SK-N-SH (cell line): Measurements from ENCODE around the gene OR1I1. TPM values are rescaled to one million over a fixed set of nuclear protein-coding genes. Genes with fewer than 3 reads are reported as not detected.

ENCODE experiments used
- CTCF ChIA-PET: fragments of 300-600, 350-600 bp; formaldehyde crosslinking; extraction: SDS; loops from one replicate; lab custom pipeline; 2021; lab: Yijun Ruan, JAX
- POLR2A ChIA-PET: fragments of 350-600 bp; sonication (Branson Sonifier 250); formaldehyde crosslinking; extraction: SDS; loops from one replicate; lab custom pipeline; 2020; ENCODE audit warnings: antibody characterized with exemption, inconsistent platforms; lab: Yijun Ruan, JAX
- DNase-seq: peaks from one replicate; pipeline ENCODE4 v3.0.0; 2012
- H2AFZ ChIP-seq: fragments of 200-600 bp; sonication (generic); 2 replicates; pipeline ENCODE4 v1.8.1; 2016; ENCODE audit warnings: antibody characterized with exemption, mild to moderate bottlenecking, low read depth
- H3F3A ChIP-seq: fragments of 200-600 bp; sonication (generic); replicated peaks from 2 replicates; pipeline ENCODE3; 2016; ENCODE audit warnings: antibody characterized with exemption, mild to moderate bottlenecking; ENCODE audit not compliant: insufficient read depth
- H3K27ac ChIP-seq, 2 experiments: fragments of 200-500 bp in 1 of 2; fragments of 200-600 bp in 1 of 2; sonication (Bioruptor generic) in 1 of 2; sonication (generic), shearing (Covaris generic) in 1 of 2; 2 replicates each; pipeline versions ENCODE4 v1.5.1 to v1.6.1; 2014 to 2016; ENCODE audit warnings: low read depth in 2 of 2, inconsistent platforms in 1 of 2, low read length in 1 of 2, mild to moderate bottlenecking in 1 of 2, mixed read lengths in 1 of 2
- H3K27me3 ChIP-seq: fragments of 200-600 bp; sonication (generic), shearing (Covaris generic); 2 replicates; pipeline ENCODE4 v1.6.1; 2016; ENCODE audit warnings: mixed run types; ENCODE audit not compliant: insufficient read depth
- H3K36me3 ChIP-seq, 2 experiments: fragments of 200-500 bp in 1 of 2; fragments of 200-600 bp in 1 of 2; sonication (Bioruptor generic) in 1 of 2; sonication (generic) in 1 of 2; replicated peaks in 1 of 2; 2 replicates each; pipeline versions ENCODE3 to v1.5.1; 2014 to 2016; ENCODE audit warnings: low read length in 1 of 2, mild to moderate bottlenecking in 1 of 2; ENCODE audit not compliant: insufficient read depth in 2 of 2, control insufficient read depth in 1 of 2
- H3K4me1 ChIP-seq, 2 experiments: fragments of 200-500 bp in 1 of 2; fragments of 200-600 bp in 1 of 2; sonication (Bioruptor generic) in 1 of 2; sonication (generic), shearing (Covaris generic) in 1 of 2; 2 replicates each; pipeline versions ENCODE4 v1.5.1 to v1.6.1; 2014 to 2016; ENCODE audit warnings: low read depth in 1 of 2, low read length in 1 of 2, mixed run types in 1 of 2; ENCODE audit not compliant: insufficient read depth in 2 of 2, control insufficient read depth in 1 of 2
- H3K4me2 ChIP-seq: fragments of 200-600 bp; sonication (generic), shearing (Covaris generic); 2 replicates; pipeline ENCODE4 v1.6.1; 2017; ENCODE audit warnings: mixed run types
- H3K4me3 ChIP-seq, 2 experiments: fragments of 200-500 bp in 1 of 2; fragments of 200-600 bp in 1 of 2; sonication (Bioruptor generic) in 1 of 2; sonication (generic), shearing (Covaris generic) in 1 of 2; 2 replicates each; pipeline versions ENCODE4 v1.5.1 to v1.8.1; 2014 to 2016; ENCODE audit warnings: low read depth in 2 of 2, inconsistent platforms in 1 of 2, low read length in 1 of 2, mild to moderate bottlenecking in 1 of 2, mixed read lengths in 1 of 2, moderate library complexity in 1 of 2
- H3K79me2 ChIP-seq: fragments of 200-600 bp; sonication (generic); 2 replicates; pipeline ENCODE4 v1.8.1; 2017; ENCODE audit warnings: mild to moderate bottlenecking; ENCODE audit not compliant: insufficient read depth
- H3K9ac ChIP-seq: fragments of 200-600 bp; sonication (generic); 2 replicates; pipeline ENCODE4 v1.6.1; 2017; ENCODE audit warnings: mixed run types
- H3K9me2 ChIP-seq: fragments of 200-600 bp; sonication (generic); 2 replicates; pipeline ENCODE4 v1.6.1; 2017; ENCODE audit warnings: mixed run types
- H3K9me3 ChIP-seq: fragments of 200-600 bp; sonication (generic); 2 replicates; pipeline ENCODE4 v1.6.1; 2017; ENCODE audit warnings: mixed run types, mild to moderate bottlenecking, moderate library complexity
- H4K20me1 ChIP-seq: fragments of 200-600 bp; sonication (generic); 2 replicates; pipeline ENCODE4 v1.6.1; 2017; ENCODE audit warnings: mild to moderate bottlenecking, mixed run types; ENCODE audit not compliant: insufficient read depth
- CHD2 ChIP-seq: fragments of 150-350 bp; IDR thresholded peaks from 2 replicates; pipeline ENCODE4 v1.6.1; 2018; ENCODE audit warnings: low read length; ENCODE audit not compliant: partially characterized antibody
- ELF1 ChIP-seq: IDR thresholded peaks from 2 replicates; pipeline ENCODE4 v1.4.0; 2012
- FOXJ3 ChIP-seq: sonication (generic); formaldehyde crosslinking; IDR thresholded peaks from 2 replicates; pipeline ENCODE4 v1.5.1; 2020; ENCODE audit warnings: mild to moderate bottlenecking, missing genetic modification reagents
- GABPA ChIP-seq: IDR thresholded peaks from 2 replicates; pipeline ENCODE4 v1.4.0; 2012; ENCODE audit warnings: low read depth, mild to moderate bottlenecking
- GATA2 ChIP-seq: sonication (generic); formaldehyde crosslinking; IDR thresholded peaks from 2 replicates; pipeline ENCODE4 v1.5.0; 2020; ENCODE audit warnings: mild to moderate bottlenecking, missing genetic modification reagents
- JUND ChIP-seq: IDR thresholded peaks from 2 replicates; pipeline ENCODE4 v1.4.0; 2012
- MXI1 ChIP-seq: IDR thresholded peaks from 2 replicates; pipeline ENCODE4 v1.6.1; 2012; ENCODE audit warnings: mild to moderate bottlenecking, low read depth, low read length, improper control_type of control experiment
- NFIC ChIP-seq: IDR thresholded peaks from 2 replicates; pipeline ENCODE4 v1.4.0; 2012; ENCODE audit warnings: borderline replicate concordance
- NRF1 ChIP-seq: IDR thresholded peaks from 2 replicates; pipeline ENCODE4 v1.6.1; 2012; ENCODE audit warnings: low read depth, mild to moderate bottlenecking, low read length
- RCOR1 ChIP-seq: fragments of 150-350 bp; IDR thresholded peaks from 2 replicates; pipeline ENCODE4 v1.6.1; 2017; ENCODE audit warnings: antibody characterized with exemption, low read length
- RXRA ChIP-seq: IDR thresholded peaks from 2 replicates; pipeline ENCODE4 v1.4.0; 2012; ENCODE audit warnings: low read depth, mild to moderate bottlenecking, borderline replicate concordance
- SIN3A ChIP-seq: IDR thresholded peaks from 2 replicates; pipeline ENCODE4 v1.6.1; 2012; ENCODE audit warnings: low read depth, mild to moderate bottlenecking, low read length, moderate library complexity, borderline replicate concordance
- SMC3 ChIP-seq: IDR thresholded peaks from 2 replicates; pipeline ENCODE4 v1.6.1; 2012; ENCODE audit warnings: low read depth, low read length, improper control_type of control experiment
- YY1 ChIP-seq: IDR thresholded peaks from 2 replicates; pipeline ENCODE4 v1.4.0; 2012; ENCODE audit warnings: low read depth, mild to moderate bottlenecking
- WGBS: methylation state at CpG from one replicate; pipeline ENCODE4 v1.1.6; 2017; ENCODE audit warnings: low lambda C conversion rate; 5-methylcytosine and 5-hydroxymethylcytosine counted together
- polyA plus RNA-seq, 3 experiments: library from polyadenylated mRNA; depleted of rRNA; stranded (reverse); fragments of >200 nt; gene quantifications; 2 replicates each; pipeline ENCODE4 v1.2.3, GENCODE V29; 2012
- TF ChIP-seq, protein P1 (sequence below): fragments of 150-350 bp; IDR thresholded peaks from 2 replicates; pipeline ENCODE4 v1.6.1; 2016; ENCODE audit warnings: mild to moderate bottlenecking, low read depth, low read length
- TF ChIP-seq, protein P2 (sequence below): fragments of 150-350 bp; IDR thresholded peaks from 2 replicates; pipeline ENCODE4 v1.6.1; 2017; ENCODE audit warnings: antibody characterized with exemption, low read length, low read depth, borderline replicate concordance
- TF ChIP-seq, protein P3 (sequence below): IDR thresholded peaks from 2 replicates; pipeline ENCODE4 v1.4.0; 2012; ENCODE audit warnings: low read depth
- TF ChIP-seq, protein P4 (sequence below): fragments of 200-600 bp; sonication (generic); IDR thresholded peaks from 2 replicates; pipeline ENCODE4 v1.6.1; 2017; ENCODE audit warnings: antibody characterized with exemption, mild to moderate bottlenecking, moderate library complexity
- TF ChIP-seq, protein P5 (sequence below): IDR thresholded peaks from 2 replicates; pipeline ENCODE4; 2012
- TF ChIP-seq, protein P6 (sequence below): IDR thresholded peaks from 2 replicates; pipeline ENCODE4 v1.4.0; 2012; ENCODE audit warnings: low read depth, borderline replicate concordance

Gene OR1I1
- polyA plus RNA-seq, 1 of the 3 experiments (the other 2 are of a cell fraction), result not detected

DNA sequence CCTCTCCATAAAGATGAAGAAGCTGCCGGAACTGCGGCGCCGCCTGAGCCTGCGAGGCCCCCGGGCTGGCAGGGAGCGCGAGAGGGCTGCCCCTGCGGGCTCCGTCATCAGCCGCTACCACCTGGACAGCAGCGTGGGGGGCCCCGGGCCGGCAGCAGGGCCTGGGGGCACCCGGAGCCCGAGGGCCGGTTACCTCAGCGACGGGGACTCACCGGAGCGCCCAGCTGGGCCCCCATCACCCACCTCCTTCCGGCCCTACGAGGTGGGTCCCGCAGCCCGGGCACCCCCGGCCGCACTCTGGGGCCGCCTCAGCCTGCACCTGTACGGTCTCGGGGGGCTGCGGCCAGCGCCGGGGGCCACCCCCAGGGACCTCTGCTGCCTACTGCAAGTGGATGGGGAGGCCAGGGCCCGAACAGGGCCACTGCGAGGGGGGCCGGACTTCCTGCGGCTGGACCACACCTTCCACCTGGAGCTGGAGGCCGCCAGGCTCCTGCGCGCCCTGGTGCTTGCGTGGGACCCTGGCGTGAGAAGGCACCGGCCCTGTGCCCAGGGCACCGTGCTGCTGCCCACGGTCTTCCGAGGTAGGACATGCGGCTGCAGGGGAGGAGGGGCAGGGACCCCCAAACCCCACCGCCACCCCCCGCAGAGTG, 27.9 kb downstream of the OR1I1 start (continued):
- TF ChIP-seq, protein P1, sequence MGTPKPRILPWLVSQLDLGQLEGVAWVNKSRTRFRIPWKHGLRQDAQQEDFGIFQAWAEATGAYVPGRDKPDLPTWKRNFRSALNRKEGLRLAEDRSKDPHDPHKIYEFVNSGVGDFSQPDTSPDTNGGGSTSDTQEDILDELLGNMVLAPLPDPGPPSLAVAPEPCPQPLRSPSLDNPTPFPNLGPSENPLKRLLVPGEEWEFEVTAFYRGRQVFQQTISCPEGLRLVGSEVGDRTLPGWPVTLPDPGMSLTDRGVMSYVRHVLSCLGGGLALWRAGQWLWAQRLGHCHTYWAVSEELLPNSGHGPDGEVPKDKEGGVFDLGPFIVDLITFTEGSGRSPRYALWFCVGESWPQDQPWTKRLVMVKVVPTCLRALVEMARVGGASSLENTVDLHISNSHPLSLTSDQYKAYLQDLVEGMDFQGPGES, result no peak

DNA sequence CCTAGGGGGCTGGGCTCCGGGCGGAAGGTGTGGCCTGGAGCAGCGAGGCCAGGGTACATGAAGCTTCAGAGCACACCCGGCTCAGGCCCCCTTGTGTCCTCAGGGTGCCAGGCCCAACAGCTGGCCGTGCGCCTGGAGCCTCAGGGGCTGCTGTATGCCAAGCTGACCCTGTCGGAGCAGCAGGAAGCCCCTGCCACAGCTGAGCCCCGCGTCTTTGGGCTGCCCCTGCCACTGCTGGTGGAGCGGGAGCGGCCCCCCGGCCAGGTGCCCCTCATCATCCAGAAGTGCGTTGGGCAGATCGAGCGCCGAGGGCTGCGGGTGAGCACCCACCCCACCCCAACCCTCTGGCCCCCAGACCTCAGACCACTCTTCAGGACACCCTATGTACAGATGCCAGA, 28.4 kb downstream of the OR1I1 start:
- H2AFZ ChIP-seq, result no peak overlapping the region
- H3K4me2 ChIP-seq, result no peak overlapping the region
- peaks cover 0 to 9% of the 10 kb centered on the region in 2 experiments; a peak in 1 of 4 replicates for H3K4me1 ChIP-seq
- H3K9ac ChIP-seq, result no peak overlapping the region
- H3K27me3 ChIP-seq, result no peaks in the 10 kb centered on the region
- no peaks in the 10 kb centered on the region for H3K9me2 ChIP-seq
- H3K27ac ChIP-seq, result no peak overlapping the region
- H3K4me3 ChIP-seq, result no peak overlapping the region
- peaks cover 36 to 59% of the 10 kb centered on the region in 2 experiments for H3K36me3 ChIP-seq
- WGBS, result 77% methylated on average over 5 of the region's 17 CpGs
- DNase-seq, result peak; percentile 23
- CTCF ChIA-PET, result interaction anchor here (1.5 to 2.9 kb wide), 2 partner anchors 9 to 18 kb away, joined by 6 to 16 read pairs; no protein-coding TSS in a partner anchor
- H3K79me2 ChIP-seq, result peaks cover 28% of the 10 kb centered on the region
- 0 out of 2 replicates have a peak, but pooled peaks cover 8% of the 10 kb centered on the region for H4K20me1 ChIP-seq
- peaks cover 22% of the 10 kb centered on the region for H3F3A ChIP-seq
- TF ChIP-seq SIN3A, result no peak
- TF ChIP-seq, protein P2, sequence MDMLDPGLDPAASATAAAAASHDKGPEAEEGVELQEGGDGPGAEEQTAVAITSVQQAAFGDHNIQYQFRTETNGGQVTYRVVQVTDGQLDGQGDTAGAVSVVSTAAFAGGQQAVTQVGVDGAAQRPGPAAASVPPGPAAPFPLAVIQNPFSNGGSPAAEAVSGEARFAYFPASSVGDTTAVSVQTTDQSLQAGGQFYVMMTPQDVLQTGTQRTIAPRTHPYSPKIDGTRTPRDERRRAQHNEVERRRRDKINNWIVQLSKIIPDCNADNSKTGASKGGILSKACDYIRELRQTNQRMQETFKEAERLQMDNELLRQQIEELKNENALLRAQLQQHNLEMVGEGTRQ, result no peak
- TF ChIP-seq RXRA, result no peak
- TF ChIP-seq, protein P3, sequence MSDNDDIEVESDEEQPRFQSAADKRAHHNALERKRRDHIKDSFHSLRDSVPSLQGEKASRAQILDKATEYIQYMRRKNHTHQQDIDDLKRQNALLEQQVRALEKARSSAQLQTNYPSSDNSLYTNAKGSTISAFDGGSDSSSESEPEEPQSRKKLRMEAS, result no peak
- TF ChIP-seq GATA2 (CRISPR knock-in tag), result no peak
- no peak for TF ChIP-seq CHD2
- TF ChIP-seq, protein P4, sequence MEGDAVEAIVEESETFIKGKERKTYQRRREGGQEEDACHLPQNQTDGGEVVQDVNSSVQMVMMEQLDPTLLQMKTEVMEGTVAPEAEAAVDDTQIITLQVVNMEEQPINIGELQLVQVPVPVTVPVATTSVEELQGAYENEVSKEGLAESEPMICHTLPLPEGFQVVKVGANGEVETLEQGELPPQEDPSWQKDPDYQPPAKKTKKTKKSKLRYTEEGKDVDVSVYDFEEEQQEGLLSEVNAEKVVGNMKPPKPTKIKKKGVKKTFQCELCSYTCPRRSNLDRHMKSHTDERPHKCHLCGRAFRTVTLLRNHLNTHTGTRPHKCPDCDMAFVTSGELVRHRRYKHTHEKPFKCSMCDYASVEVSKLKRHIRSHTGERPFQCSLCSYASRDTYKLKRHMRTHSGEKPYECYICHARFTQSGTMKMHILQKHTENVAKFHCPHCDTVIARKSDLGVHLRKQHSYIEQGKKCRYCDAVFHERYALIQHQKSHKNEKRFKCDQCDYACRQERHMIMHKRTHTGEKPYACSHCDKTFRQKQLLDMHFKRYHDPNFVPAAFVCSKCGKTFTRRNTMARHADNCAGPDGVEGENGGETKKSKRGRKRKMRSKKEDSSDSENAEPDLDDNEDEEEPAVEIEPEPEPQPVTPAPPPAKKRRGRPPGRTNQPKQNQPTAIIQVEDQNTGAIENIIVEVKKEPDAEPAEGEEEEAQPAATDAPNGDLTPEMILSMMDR, result no peak
- TF ChIP-seq SMC3, result no peak
- TF ChIP-seq YY1, result no peak
- TF ChIP-seq, protein P1, result no peak
- TF ChIP-seq FOXJ3 (CRISPR knock-in tag), result no peak
- TF ChIP-seq, protein P5, sequence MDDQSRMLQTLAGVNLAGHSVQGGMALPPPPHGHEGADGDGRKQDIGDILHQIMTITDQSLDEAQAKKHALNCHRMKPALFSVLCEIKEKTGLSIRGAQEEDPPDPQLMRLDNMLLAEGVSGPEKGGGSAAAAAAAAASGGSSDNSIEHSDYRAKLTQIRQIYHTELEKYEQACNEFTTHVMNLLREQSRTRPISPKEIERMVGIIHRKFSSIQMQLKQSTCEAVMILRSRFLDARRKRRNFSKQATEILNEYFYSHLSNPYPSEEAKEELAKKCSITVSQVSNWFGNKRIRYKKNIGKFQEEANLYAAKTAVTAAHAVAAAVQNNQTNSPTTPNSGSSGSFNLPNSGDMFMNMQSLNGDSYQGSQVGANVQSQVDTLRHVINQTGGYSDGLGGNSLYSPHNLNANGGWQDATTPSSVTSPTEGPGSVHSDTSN, result no peak
- no peak for TF ChIP-seq NRF1
- TF ChIP-seq MXI1, result no peak
- TF ChIP-seq, protein P6, sequence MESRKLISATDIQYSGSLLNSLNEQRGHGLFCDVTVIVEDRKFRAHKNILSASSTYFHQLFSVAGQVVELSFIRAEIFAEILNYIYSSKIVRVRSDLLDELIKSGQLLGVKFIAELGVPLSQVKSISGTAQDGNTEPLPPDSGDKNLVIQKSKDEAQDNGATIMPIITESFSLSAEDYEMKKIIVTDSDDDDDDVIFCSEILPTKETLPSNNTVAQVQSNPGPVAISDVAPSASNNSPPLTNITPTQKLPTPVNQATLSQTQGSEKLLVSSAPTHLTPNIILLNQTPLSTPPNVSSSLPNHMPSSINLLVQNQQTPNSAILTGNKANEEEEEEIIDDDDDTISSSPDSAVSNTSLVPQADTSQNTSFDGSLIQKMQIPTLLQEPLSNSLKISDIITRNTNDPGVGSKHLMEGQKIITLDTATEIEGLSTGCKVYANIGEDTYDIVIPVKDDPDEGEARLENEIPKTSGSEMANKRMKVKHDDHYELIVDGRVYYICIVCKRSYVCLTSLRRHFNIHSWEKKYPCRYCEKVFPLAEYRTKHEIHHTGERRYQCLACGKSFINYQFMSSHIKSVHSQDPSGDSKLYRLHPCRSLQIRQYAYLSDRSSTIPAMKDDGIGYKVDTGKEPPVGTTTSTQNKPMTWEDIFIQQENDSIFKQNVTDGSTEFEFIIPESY, result no peak
- no peak for TF ChIP-seq GABPA
- TF ChIP-seq JUND, result no peak
- TF ChIP-seq NFIC, result no peak
- no peak for TF ChIP-seq RCOR1
- TF ChIP-seq ELF1, result no peak
- no peaks in the 10 kb centered on the region for H3K9me3 ChIP-seq
- POLR2A ChIA-PET, result no interaction called here
